PC-3 (cell line): ENCODE results near the gene HS3ST5. TPM values are rescaled to one million over a fixed set of nuclear protein-coding genes. Genes with fewer than 3 reads are reported as not detected.

Experiments used
- ATAC-seq: fragments of 200-7000 bp; cut with Tn5 transposase; 2 replicates; pipeline ENCODE4 v1.9.1; 2020; ENCODE audit warnings: mild to moderate bottlenecking, moderate library complexity
- BruUV-seq: library from RNA; stranded (reverse); fragments of 400-500 nt; replicated peaks from 2 replicates; lab custom pipeline; 2021; lab: Mats Ljungman, UMichigan
- CTCF ChIA-PET: fragments of 300-600 bp; sonication (Branson Sonifier 250); formaldehyde crosslinking; loops from one replicate; lab custom pipeline; 2022; ENCODE audit warnings: antibody characterized with exemption; lab: Charles Lee
- POLR2A ChIA-PET: fragments of 300-600 bp; sonication (Branson Sonifier 250); formaldehyde crosslinking; loops from one replicate; lab custom pipeline; 2022; ENCODE audit warnings: antibody characterized with exemption; ENCODE audit not compliant: unreplicated experiment; lab: Charles Lee
- DNase-seq: peaks from one replicate; pipeline ENCODE4 v3.0.0-alpha.2; 2015
- H2AFZ ChIP-seq: fragments of 300-600 bp; sonication (generic); 2 replicates; pipeline ENCODE4 v1.6.0; 2016; ENCODE audit warnings: antibody characterized with exemption, low read length
- H3F3A ChIP-seq: fragments of 300-600 bp; sonication (generic); one replicate; pipeline ENCODE4 v1.6.0; 2017; ENCODE audit warnings: antibody characterized with exemption, low read length, control low read depth, mild to moderate bottlenecking; ENCODE audit not compliant: unreplicated experiment
- H3K27ac ChIP-seq: fragments of 300-600 bp; sonication (generic); 2 replicates; pipeline ENCODE4 v1.5.1; 2016; ENCODE audit warnings: mild to moderate bottlenecking, low read length
- H3K27me3 ChIP-seq: fragments of 300-600 bp; sonication (generic); 2 replicates; pipeline ENCODE4 v1.6.1; 2016; ENCODE audit warnings: low read length, mixed read lengths
- H3K36me3 ChIP-seq: fragments of 300-600 bp; sonication (generic); 2 replicates; pipeline ENCODE4 v1.6.1; 2016; ENCODE audit warnings: low read depth, mixed run types, low read length, mixed read lengths
- H3K4me1 ChIP-seq: fragments of 300-600 bp; sonication (generic); 2 replicates; pipeline ENCODE4 v1.5.1; 2016; ENCODE audit warnings: low read length; ENCODE audit not compliant: insufficient read depth
- H3K4me2 ChIP-seq: fragments of 300-600 bp; sonication (generic); 2 replicates; pipeline ENCODE4 v1.6.0; 2016; ENCODE audit warnings: low read length
- H3K4me3 ChIP-seq: fragments of 300-600 bp; sonication (generic); 2 replicates; pipeline ENCODE4 v1.5.1; 2016; ENCODE audit warnings: mild to moderate bottlenecking, low read length, mixed read lengths
- H3K79me2 ChIP-seq: fragments of 300-600 bp; sonication (generic); 2 replicates; pipeline ENCODE4 v1.6.1; 2017; ENCODE audit warnings: low read length, mixed read lengths
- H3K9ac ChIP-seq: fragments of 300-600 bp; sonication (generic); 2 replicates; pipeline ENCODE4 v1.6.0; 2016; ENCODE audit warnings: mild to moderate bottlenecking, low read length
- H3K9me2 ChIP-seq: fragments of 300-600 bp; sonication (generic); replicated peaks from 2 replicates; pipeline ENCODE4 v1.6.1; 2016; ENCODE audit warnings: mixed run types, low read length, mixed read lengths
- H3K9me3 ChIP-seq: fragments of 300-600 bp; sonication (generic); 2 replicates; pipeline ENCODE4 v1.6.1; 2016; ENCODE audit warnings: low read length, mixed read lengths
- H4K20me1 ChIP-seq: fragments of 300-600 bp; sonication (generic); 2 replicates; pipeline ENCODE4 v1.6.1; 2016; ENCODE audit warnings: low read length, mixed read lengths
- CTCF ChIP-seq: fragments of 300-600 bp; sonication (generic); conservative IDR thresholded peaks from 2 replicates; pipeline ENCODE4 v1.5.1; 2017; ENCODE audit warnings: antibody characterized with exemption, low read depth, mild to moderate bottlenecking, low read length
- EZH2 ChIP-seq: fragments of 300-600 bp; sonication (generic); IDR thresholded peaks from one replicate; pipeline ENCODE4 v1.6.1; 2017; ENCODE audit warnings: antibody characterized with exemption, mild to moderate bottlenecking, low read length; ENCODE audit not compliant: unreplicated experiment
- EZH2phosphoT487 ChIP-seq: fragments of 300-600 bp; sonication (generic); IDR thresholded peaks from 2 replicates; pipeline ENCODE4 v1.6.1; 2018; ENCODE audit warnings: mild to moderate bottlenecking, antibody characterized with exemption, low read length, borderline replicate concordance
- intact Hi-C: fragments of 100-400 bp; cut with micrococcal nuclease; formaldehyde crosslinking; loops from 2 replicates; pipeline ENCODE4 v1.9.0; 2023
- total RNA-seq: library from RNA; depleted of rRNA; stranded (reverse); fragments of >200 nt; gene quantifications from 2 replicates; pipeline ENCODE4 v1.2.3, GENCODE V29; 2014

Gene HS3ST5
- total RNA-seq, 1 experiment from 2014 or later, result 1.2 TPM

- H3K9me3 ChIP-seq, result no peaks in the 10 kb centered on the region
- TF ChIP-seq EZH2 (no peak), CTCF (no peak)
- H3K9ac ChIP-seq, result no peak overlapping the region
- H3K4me1 ChIP-seq, result no peaks in the 10 kb centered on the region
- H3K27me3 ChIP-seq, result no peaks in the 10 kb centered on the region
- intact Hi-C loops, result no loop called here
- no peaks in the 10 kb centered on the region for H3K79me2 ChIP-seq
- ATAC-seq (no peak), DNase-seq (no peak)
- H3K36me3 ChIP-seq, result no peaks in the 10 kb centered on the region
- CTCF ChIA-PET, result no interaction called here
- H3K9me2 ChIP-seq, result no peaks in the 10 kb centered on the region
- H4K20me1 ChIP-seq, result no peaks in the 10 kb centered on the region
- POLR2A ChIA-PET, result no interaction called here
- no peaks in the 10 kb centered on the region for H3F3A ChIP-seq
- no peak overlapping the region for H3K4me2 ChIP-seq
- no peak overlapping the region for H3K4me3 ChIP-seq
- BruUV-seq, result no TSS peak
- H2AFZ ChIP-seq, result no peak overlapping the region
- H3K27ac ChIP-seq, result no peak overlapping the region
Measured at GRCh38 chr6:114042267-114043016, 300.4 kb downstream of the HS3ST5 start.

- Histone ChIP-seq H3K9me3 (no peaks in the 10 kb centered on the region), H3F3A (no peaks in the 10 kb centered on the region), H3K4me1 (no peaks in the 10 kb centered on the region), H3K4me2 (no peak overlapping the region), H3K27ac (no peak overlapping the region), H3K9me2 (no peaks in the 10 kb centered on the region), H4K20me1 (no peaks in the 10 kb centered on the region), H3K36me3 (no peaks in the 10 kb centered on the region), H3K4me3 (no peak overlapping the region), H3K79me2 (no peaks in the 10 kb centered on the region), H3K9ac (no peak overlapping the region), H2AFZ (no peak overlapping the region), H3K27me3 (no peaks in the 10 kb centered on the region)
- intact Hi-C loops, result no loop called here
- DNase-seq (no peak), ATAC-seq (no peak)
- BruUV-seq, result no TSS peak
- POLR2A ChIA-PET, result no interaction called here
- no peak for TF ChIP-seq EZH2
- TF ChIP-seq EZH2phosphoT487, result no peak
- no peak for TF ChIP-seq CTCF
- CTCF ChIA-PET, result no interaction called here
Measured at GRCh38 chr6:114040871-114041270, 302.0 kb downstream of the HS3ST5 start.

GRCh38 chr6:114039841-114040240, 303.0 kb downstream of the HS3ST5 start:
- CTCF ChIA-PET, result no interaction called here
- BruUV-seq, result no TSS peak
- no peak overlapping the region for H3K27ac ChIP-seq
- intact Hi-C loops, result no loop called here
- no peaks in the 10 kb centered on the region for H3F3A ChIP-seq
- no peak overlapping the region for H3K4me2 ChIP-seq
- no peak for TF ChIP-seq CTCF
- TF ChIP-seq EZH2, result no peak
- TF ChIP-seq EZH2phosphoT487, result no peak
- no peaks in the 10 kb centered on the region for H3K36me3 ChIP-seq
- H2AFZ ChIP-seq, result no peak overlapping the region
- no peaks in the 10 kb centered on the region for H4K20me1 ChIP-seq
- no peaks in the 10 kb centered on the region for H3K79me2 ChIP-seq
- H3K4me3 ChIP-seq, result no peak overlapping the region
- H3K9ac ChIP-seq, result no peak overlapping the region
- no peak for DNase-seq
- no peak for ATAC-seq
- H3K4me1 ChIP-seq, result no peaks in the 10 kb centered on the region
- no peaks in the 10 kb centered on the region for H3K9me3 ChIP-seq
- no peaks in the 10 kb centered on the region for H3K27me3 ChIP-seq
- H3K9me2 ChIP-seq, result no peaks in the 10 kb centered on the region
- POLR2A ChIA-PET, result no interaction called here
